Epidermal melanocyte (primary cell): ENCODE measurements around the gene UBE3D.
"Not testable (repeated sequence)": the region's sequence is repeated elsewhere in the genome, so short reads cannot be mapped to it uniquely, and the experiment has no call there.

Source experiments
- DNase-seq: peaks from one replicate; pipeline ENCODE4 v3.0.0; 2011; ENCODE audit warnings: low spot score; ENCODE audit not compliant: insufficient read length

Gene UBE3D

DNA sequence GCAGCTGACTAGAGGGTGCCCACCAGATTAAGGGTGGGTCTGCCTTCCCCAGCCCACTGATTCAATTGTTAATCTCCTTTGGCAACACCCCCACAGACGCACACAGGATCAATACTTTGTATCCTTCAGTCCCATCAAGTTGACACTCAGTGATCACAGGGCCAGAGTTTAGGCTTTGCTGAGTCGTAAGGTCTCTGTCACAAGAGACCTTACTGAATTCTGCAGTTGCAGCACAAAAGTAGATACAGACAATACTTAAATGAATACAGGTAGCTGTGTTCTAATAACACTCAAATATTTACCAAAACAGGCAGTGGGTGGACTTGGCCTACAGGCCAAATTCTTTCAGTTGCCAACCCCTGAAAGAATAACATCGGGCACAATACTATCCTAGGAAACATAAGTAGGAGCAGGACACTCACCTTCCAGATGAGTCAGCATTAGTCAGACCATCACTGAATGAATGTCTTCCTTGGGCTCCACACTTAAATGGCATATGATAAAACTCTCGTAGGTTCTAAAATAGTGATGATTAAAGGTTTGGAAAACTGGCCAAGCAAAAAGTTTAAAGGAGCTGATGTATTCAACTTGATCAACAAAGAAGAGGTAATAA is 190.0 kb downstream of the UBE3D start:
- DNase-seq = no peak

- DNase-seq = no peak
Measured at GRCh38 chr6:82874867-82875266, 190.8 kb downstream of the UBE3D start.

- DNase-seq = no peak
Measured at GRCh38 chr6:82872185-82872584, 193.5 kb downstream of the UBE3D start.

GRCh38 chr6:82870582-82871172 is 195.0 kb downstream of the UBE3D start:
- DNase-seq = no peak

GRCh38 chr6:82869493-82869892 is 196.1 kb downstream of the UBE3D start:
- DNase-seq = no peak

DNA sequence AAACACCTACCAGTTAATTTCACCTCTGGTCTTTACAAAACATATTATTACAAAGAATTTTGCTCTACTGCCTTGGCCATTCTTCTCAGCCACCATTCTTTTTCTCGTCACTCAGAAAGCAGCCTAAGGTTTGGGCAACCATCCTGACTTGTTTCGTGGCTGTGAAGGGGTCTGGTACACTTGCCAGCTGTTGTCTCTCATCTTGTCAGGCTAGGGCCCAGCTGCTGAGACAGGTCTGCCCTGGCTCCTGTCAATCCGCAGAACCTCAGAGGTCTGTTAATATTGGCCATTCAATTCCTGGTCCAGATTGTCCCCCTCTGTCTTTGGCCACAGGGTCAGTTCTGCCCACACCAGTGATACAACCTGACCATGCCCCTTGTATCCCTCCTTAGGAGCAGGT is 197.7 kb downstream of the UBE3D start:
- DNase-seq = no peak

DNA sequence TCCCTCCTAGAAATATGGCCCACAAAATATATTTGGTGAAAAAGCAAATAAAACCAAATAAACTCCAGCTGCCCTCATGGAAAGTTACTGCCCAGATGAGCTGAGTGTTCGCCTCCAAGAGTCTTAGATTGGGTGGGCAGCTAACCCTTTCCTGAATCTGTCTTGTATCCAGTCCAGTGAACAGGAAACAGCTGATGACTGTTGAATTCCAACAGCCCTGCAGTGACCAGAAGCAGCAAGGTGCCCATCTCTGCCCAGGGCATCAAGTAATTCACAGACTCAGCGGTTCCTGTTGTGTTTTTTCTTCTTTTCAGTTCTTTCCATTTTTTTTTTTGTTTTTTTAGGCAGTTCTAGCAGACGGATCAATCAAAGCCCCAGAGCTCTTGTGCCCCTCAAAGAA is 199.2 kb downstream of the UBE3D start:
- DNase-seq = no peak

DNA sequence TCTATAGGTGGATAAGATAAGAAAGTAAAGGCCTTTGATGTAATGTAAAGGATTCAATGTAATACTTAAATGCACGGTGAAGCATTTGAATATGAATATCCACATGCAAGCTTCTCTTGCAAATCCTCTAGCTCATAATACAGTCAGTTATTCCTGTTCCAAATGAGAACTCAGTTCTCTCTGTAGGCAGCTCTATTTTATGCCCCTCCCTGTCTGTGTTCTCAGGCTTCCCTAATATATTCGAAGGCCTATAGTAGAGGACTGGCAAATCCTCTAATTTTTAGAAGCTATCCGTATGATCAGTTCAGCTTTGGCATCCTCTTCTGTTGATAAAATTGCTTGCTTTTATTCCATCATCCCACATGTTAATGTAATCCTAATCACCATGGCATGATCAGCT is 200.2 kb downstream of the UBE3D start:
- DNase-seq = no peak

DNA sequence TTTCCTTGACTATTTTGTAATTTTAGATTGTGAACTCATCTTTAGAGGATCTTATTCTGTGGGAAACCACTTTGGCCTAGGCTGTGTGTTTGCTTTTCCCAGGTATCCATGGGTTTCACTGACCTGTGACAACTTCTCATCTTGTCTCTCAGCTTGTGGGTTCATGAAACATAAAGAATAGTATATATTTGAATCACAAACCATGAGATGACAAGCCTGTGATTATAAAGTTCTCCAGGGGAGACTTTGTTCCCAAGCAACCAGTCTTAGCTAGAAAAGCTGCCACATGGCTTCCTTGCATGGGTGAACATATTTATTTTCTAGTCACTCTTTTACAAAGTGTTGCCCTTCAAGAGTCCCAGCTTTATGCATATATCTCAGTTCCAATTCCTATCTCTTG is 201.9 kb downstream of the UBE3D start:
- DNase-seq = no peak

DNA sequence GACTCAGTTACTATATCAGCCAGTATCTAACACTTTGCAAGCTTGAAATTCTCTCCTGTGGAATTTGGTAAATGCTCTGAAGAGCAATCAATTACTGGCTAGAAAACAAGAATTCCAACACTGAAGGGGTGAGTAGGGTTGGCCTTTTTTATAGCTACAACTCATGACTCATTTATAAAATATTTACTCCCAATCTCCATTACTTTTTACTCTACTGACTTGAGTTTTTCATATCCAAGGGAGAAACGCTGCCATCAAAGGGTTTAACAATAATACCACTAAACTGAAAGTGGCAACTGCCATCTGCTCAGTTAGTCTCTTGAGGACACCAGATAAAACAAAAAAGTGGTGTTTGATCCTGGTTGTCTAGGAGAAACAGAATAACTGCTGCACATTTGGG is 203.1 kb downstream of the UBE3D start:
- DNase-seq = no peak

DNA sequence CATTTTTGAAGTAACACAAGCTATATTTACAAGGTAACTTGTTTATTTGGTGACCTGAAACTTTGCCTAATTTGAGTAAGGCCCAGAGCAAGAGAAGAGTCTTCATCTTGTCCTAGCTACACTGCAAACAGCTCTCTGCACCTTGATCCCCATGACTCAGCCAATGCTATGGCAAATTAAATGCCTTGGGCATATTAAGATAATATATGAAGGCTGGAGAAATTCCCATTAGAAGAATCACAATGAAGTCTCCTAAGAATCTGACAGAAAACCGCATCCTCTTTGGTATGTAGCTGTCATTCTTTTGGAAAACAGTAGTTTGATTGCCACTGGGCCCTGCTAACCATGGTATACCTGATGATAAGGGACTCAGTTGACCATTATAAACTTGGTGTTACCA is 204.5 kb downstream of the UBE3D start:
- no peak for DNase-seq

- DNase-seq = not testable (repeated sequence)
Measured at GRCh38 chr6:82856077-82856476, 209.6 kb downstream of the UBE3D start.

- DNase-seq = not testable (repeated sequence)
Measured at GRCh38 chr6:82852904-82853303, 212.7 kb downstream of the UBE3D start.

DNA sequence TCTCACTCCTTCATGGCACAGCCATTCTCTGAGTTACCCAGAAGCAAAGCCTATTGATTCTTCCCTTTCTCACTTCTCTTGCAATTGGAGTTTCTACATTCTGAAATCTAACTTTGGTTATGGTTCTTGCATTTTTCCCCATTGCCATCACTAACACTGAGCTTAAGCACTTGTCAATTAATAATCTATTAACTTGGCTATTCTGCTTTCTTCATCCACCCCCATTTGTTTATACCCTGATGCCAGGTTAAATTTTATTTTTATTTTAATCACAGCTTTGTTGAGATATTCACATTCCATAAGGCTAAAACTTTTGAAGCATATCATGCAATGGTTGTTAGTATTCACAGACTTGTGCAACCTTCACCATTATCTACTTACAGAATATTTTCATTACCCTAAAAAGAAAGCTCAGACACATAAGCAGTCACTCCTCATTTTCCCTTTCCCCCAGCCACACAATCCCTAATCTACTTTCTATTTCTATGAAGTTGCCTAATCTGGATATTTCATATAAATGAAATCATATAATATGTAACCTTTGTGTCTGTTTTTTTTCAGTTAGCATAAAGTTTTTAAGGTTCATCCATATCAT is 222.3 kb downstream of the UBE3D start:
- no peak for DNase-seq

GRCh38 chr6:82842721-82843120 is 222.9 kb downstream of the UBE3D start:
- DNase-seq = no peak
